Suprapubic skin (tissue), 3 donors: ENCODE results near the gene MAST1.

Source experiments
- POLR2AphosphoS5 ChIP-seq, 3 donors: sonication (generic); formaldehyde crosslinking; IDR thresholded peaks; one replicate each; pipeline ENCODE4 v1.6.1; 2017; ENCODE audit warnings: antibody characterized with exemption in 3 of 3
- TF ChIP-seq, protein P1 (sequence below), 2 donors: fragments of 200-600 bp in 1 of 2; fragments of 450-650 bp in 1 of 2; sonication (generic) in 1 of 2; IDR thresholded peaks; one replicate each; pipeline ENCODE4 v1.5.1; 2016 to 2019; ENCODE audit warnings: antibody characterized with exemption in 2 of 2, mild to moderate bottlenecking in 1 of 2, moderate library complexity in 1 of 2

DNA sequence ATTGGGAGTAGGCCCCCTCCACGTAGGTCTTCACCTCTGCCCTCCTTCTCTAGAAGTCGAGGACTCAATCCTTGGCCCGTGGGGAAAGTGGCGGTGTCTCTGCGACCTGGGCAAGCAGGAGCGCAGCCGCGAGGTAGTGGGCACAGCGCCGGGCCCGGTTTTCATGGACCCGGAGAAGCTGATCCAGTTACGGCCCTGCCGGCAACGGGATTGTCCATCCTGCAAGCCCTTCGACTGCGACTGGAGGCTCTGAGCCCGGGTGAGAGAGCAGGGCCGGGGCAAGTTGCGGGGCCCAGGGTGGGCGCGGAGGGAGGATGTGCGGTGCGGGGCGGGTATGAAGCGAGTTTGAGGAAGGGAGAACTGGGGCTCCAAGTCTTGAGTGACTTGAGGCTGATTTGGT, 34.3 kb upstream of the MAST1 start:
- TF ChIP-seq, protein P1, sequence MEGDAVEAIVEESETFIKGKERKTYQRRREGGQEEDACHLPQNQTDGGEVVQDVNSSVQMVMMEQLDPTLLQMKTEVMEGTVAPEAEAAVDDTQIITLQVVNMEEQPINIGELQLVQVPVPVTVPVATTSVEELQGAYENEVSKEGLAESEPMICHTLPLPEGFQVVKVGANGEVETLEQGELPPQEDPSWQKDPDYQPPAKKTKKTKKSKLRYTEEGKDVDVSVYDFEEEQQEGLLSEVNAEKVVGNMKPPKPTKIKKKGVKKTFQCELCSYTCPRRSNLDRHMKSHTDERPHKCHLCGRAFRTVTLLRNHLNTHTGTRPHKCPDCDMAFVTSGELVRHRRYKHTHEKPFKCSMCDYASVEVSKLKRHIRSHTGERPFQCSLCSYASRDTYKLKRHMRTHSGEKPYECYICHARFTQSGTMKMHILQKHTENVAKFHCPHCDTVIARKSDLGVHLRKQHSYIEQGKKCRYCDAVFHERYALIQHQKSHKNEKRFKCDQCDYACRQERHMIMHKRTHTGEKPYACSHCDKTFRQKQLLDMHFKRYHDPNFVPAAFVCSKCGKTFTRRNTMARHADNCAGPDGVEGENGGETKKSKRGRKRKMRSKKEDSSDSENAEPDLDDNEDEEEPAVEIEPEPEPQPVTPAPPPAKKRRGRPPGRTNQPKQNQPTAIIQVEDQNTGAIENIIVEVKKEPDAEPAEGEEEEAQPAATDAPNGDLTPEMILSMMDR (IDR thresholded peaks at IDR 0.05) = no peak
- no peak for TF ChIP-seq POLR2AphosphoS5 (IDR thresholded peaks at IDR 0.05)
